ENCODE data around the gene HOXC9. TPM values are rescaled to one million over a fixed set of nuclear protein-coding genes. Genes with fewer than 3 reads are reported as not detected.

The HOXC9 gene
- total RNA-seq, 1 donor from 2014 or later: not detected

DNA sequence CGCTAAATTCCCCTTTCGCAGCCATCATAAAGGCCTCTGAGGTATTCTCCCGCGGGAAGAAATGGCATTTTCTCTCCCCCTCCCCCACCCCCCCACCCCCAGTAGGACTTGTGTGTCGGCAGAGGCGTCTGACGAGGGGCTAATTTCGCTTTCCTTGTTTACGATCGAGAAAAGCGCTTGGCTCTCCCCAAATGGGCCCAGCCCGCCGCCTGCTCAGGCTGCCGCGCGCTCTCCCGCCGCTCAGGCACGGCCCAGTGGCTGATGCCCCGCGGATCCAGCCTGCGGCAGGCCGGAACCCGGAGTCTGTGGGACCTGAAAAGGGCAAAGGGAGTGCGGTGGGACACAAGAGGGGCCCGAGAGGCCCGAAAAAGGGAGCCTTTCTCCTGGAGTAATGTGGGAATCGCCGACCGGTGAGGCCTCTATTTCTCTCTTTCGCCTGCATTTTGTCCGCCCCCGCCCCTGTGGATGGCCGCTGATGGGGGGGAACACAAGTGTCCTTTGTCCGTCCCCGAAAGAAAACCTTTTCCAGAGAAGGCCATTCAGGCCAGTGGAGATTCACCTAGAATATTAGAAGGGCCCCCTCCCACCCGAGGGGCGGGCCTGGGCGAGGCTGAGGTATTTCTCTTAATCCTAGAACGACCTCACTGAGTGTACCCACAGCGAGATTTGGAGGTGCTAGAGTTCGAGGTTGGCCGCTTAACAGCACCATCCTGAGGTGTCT, 19.3 kb downstream of the HOXC9 start:
- no peak for ATAC-seq
- intact Hi-C loops (cut with micrococcal nuclease): no loop called here
- no peak for DNase-seq

GRCh38 chr12:54019924-54020590, 20.1 kb downstream of the HOXC9 start:
- ATAC-seq (peak; percentile 87), DNase-seq (no peak)
- intact Hi-C loops (cut with micrococcal nuclease): no loop called here

DNA sequence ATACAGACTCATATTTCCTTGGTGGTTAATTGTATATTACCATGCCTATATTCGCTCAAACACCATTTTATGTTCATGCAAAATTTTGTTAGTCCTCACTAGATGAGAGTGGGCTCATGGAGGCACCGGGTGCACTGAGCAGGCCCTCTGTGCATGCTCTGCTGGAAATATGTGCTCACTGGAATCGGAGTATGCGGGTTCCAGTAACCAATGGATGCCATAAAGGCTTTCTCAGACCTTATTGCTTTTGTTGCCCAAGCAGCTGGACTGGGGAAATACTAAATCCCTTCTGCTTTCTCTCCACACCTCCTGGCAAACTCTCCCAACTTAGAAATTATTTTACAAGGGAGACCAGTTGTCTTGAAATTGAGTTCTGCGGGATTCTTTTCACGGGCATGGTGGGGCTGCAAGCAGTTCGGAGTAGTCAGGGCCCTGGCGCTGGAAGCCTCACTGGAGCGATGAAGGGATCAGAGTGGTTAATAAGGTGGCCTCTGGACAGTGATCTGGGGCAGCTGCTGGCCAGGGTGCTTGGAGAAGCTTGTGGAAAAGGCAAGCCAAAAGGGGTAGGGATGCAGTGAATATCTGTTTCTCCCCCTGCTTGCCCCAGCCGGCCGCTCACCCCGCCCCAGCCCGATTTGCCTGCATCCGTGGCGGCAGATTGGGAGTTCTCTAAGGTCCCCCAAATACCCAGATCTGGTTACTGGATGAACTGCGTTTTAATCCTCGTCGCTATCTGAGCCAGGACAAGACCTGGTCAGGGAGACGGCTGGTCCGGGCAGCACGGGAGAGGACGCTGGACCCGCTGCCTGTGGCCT, 20.8 kb downstream of the HOXC9 start:
- DNase-seq (no peak), ATAC-seq (no peak)
- intact Hi-C loops (cut with micrococcal nuclease): no loop called here

DNA sequence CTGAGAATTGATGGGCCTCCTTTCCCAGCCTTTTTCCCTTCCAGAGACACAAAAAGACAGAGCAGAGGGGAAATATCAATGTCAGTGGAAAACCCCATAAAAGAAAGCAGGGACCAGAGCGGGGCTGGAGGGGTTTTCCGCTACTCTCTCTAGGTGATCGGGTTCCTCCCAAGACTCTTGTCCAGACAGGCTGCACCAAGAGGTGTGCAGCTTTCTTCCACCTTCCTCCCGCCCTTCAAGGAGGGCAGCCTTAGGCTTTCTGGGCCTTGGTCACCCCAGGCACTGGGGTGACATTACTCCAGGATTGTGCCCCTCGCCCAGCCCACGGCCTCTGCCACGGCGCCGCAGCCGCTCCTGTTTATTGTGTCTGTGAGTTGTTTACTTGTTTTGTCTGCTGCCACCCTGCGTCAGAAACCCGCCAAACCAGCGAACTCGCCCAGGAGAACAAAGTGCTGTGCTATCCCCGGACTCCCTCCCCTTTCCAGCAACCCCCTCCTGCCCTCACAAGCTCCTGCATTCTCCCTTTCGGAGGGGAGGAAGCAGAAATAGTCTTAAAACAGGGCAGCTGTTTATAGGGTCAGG, 21.6 kb downstream of the HOXC9 start:
- DNase-seq (no peak), ATAC-seq (no peak)
- intact Hi-C loops (cut with micrococcal nuclease): no loop called here

DNA sequence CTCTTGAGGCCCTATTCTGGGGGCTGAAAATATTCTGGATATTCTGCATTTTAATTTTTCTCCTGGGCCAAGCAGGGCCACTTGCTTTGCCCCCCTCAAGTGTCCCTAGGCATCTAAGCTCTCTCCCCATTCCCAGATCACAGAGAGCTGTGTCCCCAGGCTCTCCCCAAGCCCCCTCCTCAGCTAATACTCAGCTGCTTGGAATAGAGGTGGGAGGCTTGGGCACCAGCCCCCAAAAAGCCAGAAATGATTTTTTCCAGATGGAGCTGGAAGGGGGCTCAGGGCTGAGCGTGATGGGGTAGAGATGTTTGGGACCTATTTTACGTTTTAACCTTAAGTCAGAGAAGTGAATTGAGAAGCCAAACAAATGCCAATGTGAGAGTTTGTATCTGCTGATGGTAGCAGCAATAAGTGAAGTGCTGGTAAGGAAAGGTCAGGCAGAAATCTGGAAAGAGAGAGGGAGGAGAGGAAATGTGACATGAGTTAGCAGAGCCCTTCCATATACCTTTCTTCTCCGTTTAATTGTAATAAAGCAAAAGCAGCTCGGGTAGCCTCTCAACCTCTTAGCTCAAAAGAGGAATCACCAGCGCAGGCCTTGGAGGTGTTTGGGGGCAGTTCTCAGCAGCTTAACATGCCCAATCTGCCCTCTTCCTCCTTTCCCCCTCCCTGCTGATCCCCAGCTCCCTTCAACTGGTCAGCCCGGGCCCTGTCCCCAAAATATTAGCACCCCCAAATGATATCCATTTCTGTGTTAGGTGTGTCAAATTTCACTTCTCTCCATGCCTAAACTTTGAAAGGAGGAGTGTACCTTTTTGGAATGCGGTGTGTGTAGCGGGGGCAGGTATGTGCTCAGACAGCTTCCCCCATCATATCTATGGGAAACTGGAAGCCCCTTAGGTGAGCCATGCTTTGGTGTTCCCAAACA, 23.3 kb downstream of the HOXC9 start:
- intact Hi-C loops (cut with micrococcal nuclease): no loop called here
- DNase-seq (no peak), ATAC-seq (no peak)

DNA sequence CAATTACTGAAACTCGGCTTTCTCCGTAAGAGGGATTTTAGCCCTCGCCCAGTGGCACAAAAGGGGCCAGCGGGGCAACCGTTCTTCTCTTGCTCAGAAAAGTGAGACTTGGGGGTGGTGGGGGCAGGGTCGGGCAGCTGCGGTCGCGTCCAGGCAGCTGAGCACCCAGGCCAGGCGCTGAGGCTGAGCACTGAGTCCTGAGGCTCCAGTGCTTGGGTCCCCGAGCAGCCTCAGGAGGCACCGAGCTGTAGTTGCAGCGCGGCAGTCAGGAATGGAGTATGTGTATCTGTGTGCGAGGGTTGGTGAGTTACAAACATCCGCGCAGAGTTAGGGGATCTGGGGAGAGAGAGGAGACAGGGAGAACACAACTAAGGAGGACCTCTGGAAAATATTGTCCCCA, 24.2 kb downstream of the HOXC9 start:
- intact Hi-C loops (cut with micrococcal nuclease): no loop called here
- ATAC-seq (no peak), DNase-seq (no peak)

DNA sequence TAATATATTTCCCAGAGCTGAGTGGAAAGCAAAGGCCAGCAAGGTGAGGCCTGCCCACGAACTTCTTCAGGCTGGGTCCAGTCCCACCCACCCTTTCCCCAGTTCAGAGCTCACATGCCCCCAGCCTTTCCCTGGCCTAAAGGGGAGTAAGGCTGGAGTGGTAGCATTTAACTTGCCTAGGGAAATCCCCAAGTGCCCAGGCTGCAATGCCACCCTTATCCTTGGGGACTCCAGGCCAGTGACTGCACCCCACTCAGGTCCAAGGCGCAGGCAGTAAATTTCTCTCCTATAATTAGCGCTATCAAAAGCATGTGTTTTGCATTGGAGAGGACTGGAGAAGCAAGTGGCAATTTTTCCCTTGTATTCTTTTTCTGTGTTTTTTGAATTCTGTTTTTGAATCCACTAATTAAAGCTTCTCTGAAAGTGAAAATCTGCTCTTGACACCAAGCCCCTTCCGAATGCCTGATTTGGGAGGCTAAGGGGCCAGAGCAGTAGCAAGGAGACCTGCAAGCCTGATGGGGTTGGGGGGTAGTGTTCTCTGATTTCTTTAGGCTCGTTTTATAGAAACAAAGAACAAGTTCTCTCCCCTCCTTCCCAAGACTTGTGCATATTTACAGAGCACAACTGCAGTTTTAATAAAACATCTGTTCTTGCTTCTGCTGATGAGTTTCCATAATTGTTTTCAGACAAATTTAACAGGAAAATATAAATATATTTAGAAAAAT, 24.8 kb downstream of the HOXC9 start:
- intact Hi-C loops (cut with micrococcal nuclease): no loop called here
- no peak for ATAC-seq
- no peak for DNase-seq

DNA sequence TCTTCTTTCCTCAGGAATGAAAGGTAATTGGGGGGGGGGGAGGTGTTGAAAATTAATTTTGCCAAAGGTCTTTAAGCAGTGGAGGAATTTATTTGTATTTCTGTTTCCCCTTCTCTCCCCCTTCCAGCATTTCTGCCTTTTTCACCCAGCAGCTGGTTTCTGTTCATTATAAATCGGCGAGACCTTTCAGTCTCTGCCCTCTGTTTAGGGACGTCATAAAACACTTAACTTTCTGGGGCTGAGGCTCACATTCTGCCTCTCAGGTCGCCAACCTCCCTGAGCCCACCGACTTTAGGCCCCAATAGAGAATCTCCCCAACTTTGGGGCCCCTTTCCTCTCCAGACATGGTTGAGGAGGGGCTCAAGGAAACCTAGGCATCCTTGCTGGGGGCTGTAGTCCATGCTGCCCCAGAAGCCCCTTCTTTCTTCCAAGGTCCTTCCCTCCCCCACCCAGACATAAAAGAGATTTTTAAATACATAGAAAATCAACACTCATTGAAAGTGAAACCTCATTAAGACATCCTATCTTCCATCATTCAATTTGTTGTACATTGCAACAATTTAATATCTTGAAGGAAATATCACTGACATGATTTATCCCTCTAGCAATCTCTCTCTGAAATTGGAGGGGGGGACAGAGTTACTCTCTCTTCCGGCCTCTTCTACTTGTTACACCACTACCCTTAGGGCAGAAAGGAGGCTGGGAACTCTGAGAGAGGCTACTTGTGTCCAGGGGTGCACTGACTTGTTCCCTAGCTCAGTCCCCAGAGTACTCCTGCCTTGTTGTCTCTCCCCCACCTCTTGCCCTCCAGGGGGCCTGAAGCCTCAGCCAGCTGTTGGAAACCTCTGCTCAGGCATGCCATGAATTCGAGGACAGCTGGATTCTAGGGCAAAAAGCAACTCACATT, 25.8 kb downstream of the HOXC9 start:
- intact Hi-C loops (cut with micrococcal nuclease): no loop called here
- ATAC-seq: no peak
- DNase-seq: no peak

DNA sequence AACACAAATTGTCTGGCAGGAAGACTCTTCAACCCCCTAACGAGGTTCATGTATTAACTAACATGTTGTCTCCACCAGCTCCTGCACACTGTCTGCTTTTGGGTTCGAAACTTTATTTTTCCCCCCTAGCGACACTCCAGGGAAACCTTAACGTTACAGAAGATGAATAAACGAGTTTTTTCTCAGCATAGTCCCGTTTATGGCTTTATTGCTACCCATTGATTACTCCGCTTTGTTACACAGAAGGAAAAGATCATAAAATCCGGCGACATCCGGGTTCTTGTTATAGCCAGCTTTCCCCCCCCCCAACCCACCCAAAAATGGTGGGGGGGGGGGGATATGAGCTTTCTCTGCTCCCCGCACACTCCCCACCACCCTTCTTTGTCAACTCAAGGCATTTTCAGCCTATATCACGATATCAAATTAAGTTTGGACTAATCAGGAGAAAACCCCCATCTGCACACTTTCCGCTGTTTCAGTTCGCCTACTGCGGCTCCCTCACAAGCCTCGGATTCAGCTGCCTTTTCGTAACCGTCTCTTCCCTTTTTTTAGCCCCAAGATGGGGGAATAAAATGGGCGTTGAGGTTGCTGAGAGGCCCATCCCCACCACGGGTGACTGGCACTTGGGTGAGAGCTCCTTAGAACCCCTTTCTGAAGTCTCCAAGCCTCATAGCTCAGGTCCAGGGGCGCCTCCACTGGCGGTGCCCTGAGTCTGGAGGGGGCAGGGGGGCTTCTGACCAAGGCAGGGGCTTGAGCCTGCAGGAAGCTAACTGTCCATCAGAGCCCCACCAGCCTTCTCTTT, 26.9 kb downstream of the HOXC9 start:
- intact Hi-C loops (cut with micrococcal nuclease): no loop called here
- DNase-seq: no peak
- ATAC-seq: no peak

DNA sequence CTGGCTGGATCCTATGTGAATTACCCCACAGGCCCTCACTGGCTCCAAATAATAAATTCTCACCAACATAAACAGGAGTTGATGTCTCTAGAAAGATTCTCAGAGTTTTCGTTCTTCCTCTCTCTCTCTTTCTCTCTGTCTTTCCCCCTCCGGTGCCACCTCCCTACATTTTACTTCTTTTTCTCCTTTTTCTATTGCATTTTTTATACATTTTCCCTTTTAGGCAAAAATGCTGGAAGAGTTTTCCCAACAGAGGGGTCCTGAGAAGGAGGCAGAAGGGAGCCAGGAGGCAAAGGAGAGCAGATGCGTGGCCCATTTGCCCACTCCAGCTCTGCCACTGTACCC, 27.5 kb downstream of the HOXC9 start:
- intact Hi-C loops (cut with micrococcal nuclease): no loop called here
- DNase-seq: no peak
- ATAC-seq: no peak

GRCh38 chr12:54028314-54029201, 28.6 kb downstream of the HOXC9 start, which contains the start of gene HOXC6:
HOXC6 (plus strand) TSS chr12:54028440; CDS start chr12:54028522, 82 bp downstream.
- DNase-seq: no peak
- intact Hi-C loops (cut with micrococcal nuclease): no loop called here
- no peak for ATAC-seq

DNA sequence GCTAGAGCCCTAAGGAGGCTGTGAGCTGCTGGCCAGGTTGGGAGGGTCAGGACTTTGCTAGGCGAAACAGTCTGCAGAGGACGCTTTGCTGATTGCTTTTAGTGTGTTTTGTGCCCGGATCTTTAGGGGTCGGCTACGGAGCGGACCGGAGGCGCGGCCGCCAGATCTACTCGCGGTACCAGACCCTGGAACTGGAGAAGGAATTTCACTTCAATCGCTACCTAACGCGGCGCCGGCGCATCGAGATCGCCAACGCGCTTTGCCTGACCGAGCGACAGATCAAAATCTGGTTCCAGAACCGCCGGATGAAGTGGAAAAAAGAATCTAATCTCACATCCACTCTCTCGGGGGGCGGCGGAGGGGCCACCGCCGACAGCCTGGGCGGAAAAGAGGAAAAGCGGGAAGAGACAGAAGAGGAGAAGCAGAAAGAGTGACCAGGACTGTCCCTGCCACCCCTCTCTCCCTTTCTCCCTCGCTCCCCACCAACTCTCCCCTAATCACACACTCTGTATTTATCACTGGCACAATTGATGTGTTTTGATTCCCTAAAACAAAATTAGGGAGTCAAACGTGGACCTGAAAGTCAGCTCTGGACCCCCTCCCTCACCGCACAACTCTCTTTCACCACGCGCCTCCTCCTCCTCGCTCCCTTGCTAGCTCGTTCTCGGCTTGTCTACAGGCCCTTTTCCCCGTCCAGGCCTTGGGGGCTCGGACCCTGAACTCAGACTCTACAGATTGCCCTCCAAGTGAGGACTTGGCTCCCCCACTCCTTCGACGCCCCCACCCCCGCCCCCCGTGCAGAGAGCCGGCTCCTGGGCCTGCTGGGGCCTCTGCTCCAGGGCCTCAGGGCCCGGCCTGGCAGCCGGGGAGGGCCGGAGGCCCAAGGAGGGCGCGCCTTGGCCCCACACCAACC, 29.8 kb downstream of the HOXC9 start:
- intact Hi-C loops (cut with micrococcal nuclease): no loop called here
- no peak for DNase-seq
- ATAC-seq: no peak

DNA sequence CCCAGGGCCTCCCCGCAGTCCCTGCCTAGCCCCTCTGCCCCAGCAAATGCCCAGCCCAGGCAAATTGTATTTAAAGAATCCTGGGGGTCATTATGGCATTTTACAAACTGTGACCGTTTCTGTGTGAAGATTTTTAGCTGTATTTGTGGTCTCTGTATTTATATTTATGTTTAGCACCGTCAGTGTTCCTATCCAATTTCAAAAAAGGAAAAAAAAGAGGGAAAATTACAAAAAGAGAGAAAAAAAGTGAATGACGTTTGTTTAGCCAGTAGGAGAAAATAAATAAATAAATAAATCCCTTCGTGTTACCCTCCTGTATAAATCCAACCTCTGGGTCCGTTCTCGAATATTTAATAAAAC, 30.5 kb downstream of the HOXC9 start:
- DNase-seq (no peak), ATAC-seq (no peak)
- intact Hi-C loops (cut with micrococcal nuclease): no loop called here

DNA sequence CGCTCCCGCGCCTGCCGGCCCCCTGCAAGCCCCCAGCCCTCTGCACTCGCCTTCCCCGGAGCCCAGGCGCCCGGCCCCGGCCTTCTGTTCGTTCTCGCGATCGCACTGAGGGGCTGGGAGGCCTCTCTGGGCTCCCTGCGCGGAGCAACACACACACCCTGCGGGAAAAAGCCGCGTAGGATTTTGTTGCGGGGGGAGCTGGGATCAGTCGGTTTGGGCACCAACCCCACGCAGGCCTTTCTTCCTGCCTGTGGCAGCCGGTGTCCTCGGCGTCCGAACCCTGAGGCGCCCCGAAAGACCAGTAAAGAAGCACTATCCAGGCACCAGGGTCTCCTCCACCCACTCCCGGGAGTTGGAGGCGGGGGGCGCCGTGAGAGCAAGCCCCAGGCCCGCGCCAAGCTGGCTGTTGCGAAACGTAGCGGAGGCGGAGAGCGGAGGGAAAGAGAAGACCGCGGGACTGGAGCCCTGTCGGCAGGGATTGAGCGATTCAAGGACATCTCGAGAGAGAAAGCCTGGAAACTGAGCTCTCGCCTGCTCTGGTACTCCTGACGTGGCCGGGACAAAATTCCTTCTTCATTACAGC, 31.0 kb downstream of the HOXC9 start:
- intact Hi-C loops (cut with micrococcal nuclease): no loop called here
- no peak for ATAC-seq
- DNase-seq: no peak
